ENCODE results near the gene SELENBP1.
"Not testable (repeated sequence)": the region's sequence is repeated elsewhere in the genome, so short reads cannot be mapped to it uniquely, and the experiment has no call there.

SELENBP1 gene

GRCh38 chr1:151377150-151377884 lies 4.8 kb upstream of the SELENBP1 start:
- DNase-seq = no peak

- DNase-seq = no peak
Measured at GRCh38 chr1:151373196-151373595, 691 bp upstream of the SELENBP1 start.

- peak; percentile 69 for DNase-seq
Measured at GRCh38 chr1:151371370-151372057, 991 bp downstream of the SELENBP1 start.

- peak; percentile 99 for DNase-seq
Measured at GRCh38 chr1:151370211-151370911, 2.1 kb downstream of the SELENBP1 start.

- no peak for DNase-seq
Measured at GRCh38 chr1:151369621-151370048, 2.9 kb downstream of the SELENBP1 start.

- DNase-seq = no peak
Measured at GRCh38 chr1:151369302-151369610, 3.2 kb downstream of the SELENBP1 start.

GRCh38 chr1:151368393-151369301 lies 3.9 kb downstream of the SELENBP1 start:
- no peak for DNase-seq

- peak; percentile 77 for DNase-seq
Measured at GRCh38 chr1:151367658-151368392, 4.7 kb downstream of the SELENBP1 start.

- no peak for DNase-seq
Measured at GRCh38 chr1:151364996-151365395, 7.5 kb downstream of the SELENBP1 start.

GRCh38 chr1:151362308-151363155 lies 10.0 kb downstream of the SELENBP1 start:
- DNase-seq = no peak

- no peak for DNase-seq
Measured at GRCh38 chr1:151361883-151362282, 10.6 kb downstream of the SELENBP1 start.

- DNase-seq = no peak
Measured at GRCh38 chr1:151356696-151357095, 15.8 kb downstream of the SELENBP1 start.

- DNase-seq = peak; percentile 84
Measured at GRCh38 chr1:151352021-151352718, 20.3 kb downstream of the SELENBP1 start.

- not testable (repeated sequence) for DNase-seq
Measured at GRCh38 chr1:151350323-151350722, 22.2 kb downstream of the SELENBP1 start.

- DNase-seq = no peak
Measured at GRCh38 chr1:151347523-151348246, 24.8 kb downstream of the SELENBP1 start.

GRCh38 chr1:151346769-151347522 lies 25.6 kb downstream of the SELENBP1 start, which contains the start of gene RFX5:
TSS of gene RFX5 (minus strand) at chr1:151347252. CDS start at chr1:151346320, 932 bp downstream.
- DNase-seq = peak; percentile 99

GRCh38 chr1:151346082-151346768 lies 26.3 kb downstream of the SELENBP1 start:
- DNase-seq = peak; percentile 37

- no peak for DNase-seq
Measured at GRCh38 chr1:151344291-151344690, 28.2 kb downstream of the SELENBP1 start.
